Adipocyte (in vitro differentiated cells): ENCODE data around the gene UQCC2.
A peak's percentile ranks its signal among the peaks of the same experiment; 100 is the strongest.

Source experiments
- DNase-seq: peaks from one replicate; pipeline ENCODE4 v3.0.0-alpha.2; 2015; ENCODE audit warnings: low read depth
- H3K27me3 ChIP-seq: replicated peaks from 2 replicates; pipeline ENCODE4 v1.7.0; 2013; ENCODE audit warnings: mild to moderate bottlenecking, low read length, moderate library complexity; ENCODE audit not compliant: control insufficient read depth, insufficient read depth
- H3K36me3 ChIP-seq: 2 replicates; pipeline ENCODE4 v1.7.0; 2013; ENCODE audit warnings: low read length, mild to moderate bottlenecking, moderate library complexity; ENCODE audit not compliant: control insufficient read depth, insufficient read depth, severe bottlenecking
- H3K4me1 ChIP-seq: 2 replicates; pipeline ENCODE4 v1.7.0; 2013; ENCODE audit warnings: mild to moderate bottlenecking, low read length, moderate library complexity; ENCODE audit not compliant: control insufficient read depth, insufficient read depth
- H3K4me3 ChIP-seq: 2 replicates; pipeline ENCODE4 v1.7.0; 2013; ENCODE audit warnings: mild to moderate bottlenecking, low read length, moderate library complexity
- H3K9ac ChIP-seq: 2 replicates; pipeline ENCODE4 v1.7.0; 2013; ENCODE audit warnings: mild to moderate bottlenecking, low read length, moderate library complexity
- H3K9me3 ChIP-seq: 2 replicates; pipeline ENCODE4 v1.7.0; 2013; ENCODE audit warnings: mild to moderate bottlenecking, low read length, moderate library complexity; ENCODE audit not compliant: control insufficient read depth

The UQCC2 gene

DNA sequence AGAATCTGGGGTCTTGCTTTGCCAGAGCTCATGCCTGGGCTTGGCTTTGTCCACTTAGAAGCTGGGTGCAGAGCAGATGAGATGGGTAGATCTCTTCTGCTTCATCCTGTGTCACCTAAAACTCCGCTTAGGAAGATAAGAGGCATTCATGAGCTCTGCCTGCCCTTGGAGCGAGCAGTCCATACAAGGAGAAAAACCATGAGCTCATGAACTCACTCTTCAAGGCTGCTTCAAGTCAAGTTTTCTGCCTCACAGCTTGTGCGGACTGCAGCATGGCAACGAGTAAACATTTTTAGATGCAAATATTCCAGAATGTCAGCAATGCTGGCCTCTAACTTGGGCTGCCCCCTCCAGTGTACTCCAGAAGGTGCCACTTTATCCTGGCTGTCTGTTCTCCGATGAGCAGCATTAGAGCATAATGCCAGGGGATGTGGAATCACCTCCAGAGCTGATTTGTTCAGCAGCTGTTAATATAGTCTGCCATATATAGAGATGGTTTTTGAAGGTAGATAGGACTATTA lies 10.7 kb upstream of the UQCC2 start:
- no peak for DNase-seq
- peaks cover 57% of the 10 kb centered on the region for H3K27me3 ChIP-seq
- H3K4me1 ChIP-seq: peaks cover 7% of the 10 kb centered on the region
- no peaks in the 10 kb centered on the region for H3K9me3 ChIP-seq
- H3K36me3 ChIP-seq: no peaks in the 10 kb centered on the region
- H3K4me3 ChIP-seq: no peak overlapping the region
- H3K9ac ChIP-seq: no peak overlapping the region

DNA sequence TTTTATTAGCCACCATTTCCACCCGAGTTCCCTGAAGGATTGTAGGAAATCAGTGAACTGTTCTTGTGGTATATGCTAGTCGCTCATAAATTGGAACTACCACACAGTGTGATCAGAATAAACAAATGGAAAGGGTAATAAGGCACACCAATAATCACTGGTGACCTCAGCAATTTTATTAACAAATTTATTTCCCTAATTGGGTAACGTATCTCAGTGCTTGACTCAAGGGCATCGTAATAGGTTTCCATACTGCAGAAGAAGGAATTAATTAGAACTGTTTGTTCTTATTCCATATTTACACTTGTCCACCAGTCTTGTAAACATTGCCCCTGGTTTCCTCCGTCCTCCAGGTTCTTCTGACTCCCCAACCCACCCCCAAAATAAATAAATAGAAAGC lies 10.0 kb upstream of the UQCC2 start:
- Histone ChIP-seq H3K9me3 (no peaks in the 10 kb centered on the region), H3K4me1 (peaks cover 10% of the 10 kb centered on the region), H3K4me3 (no peak overlapping the region), H3K36me3 (no peaks in the 10 kb centered on the region), H3K9ac (no peak overlapping the region), H3K27me3 (peaks cover 51% of the 10 kb centered on the region)
- DNase-seq: no peak

DNA sequence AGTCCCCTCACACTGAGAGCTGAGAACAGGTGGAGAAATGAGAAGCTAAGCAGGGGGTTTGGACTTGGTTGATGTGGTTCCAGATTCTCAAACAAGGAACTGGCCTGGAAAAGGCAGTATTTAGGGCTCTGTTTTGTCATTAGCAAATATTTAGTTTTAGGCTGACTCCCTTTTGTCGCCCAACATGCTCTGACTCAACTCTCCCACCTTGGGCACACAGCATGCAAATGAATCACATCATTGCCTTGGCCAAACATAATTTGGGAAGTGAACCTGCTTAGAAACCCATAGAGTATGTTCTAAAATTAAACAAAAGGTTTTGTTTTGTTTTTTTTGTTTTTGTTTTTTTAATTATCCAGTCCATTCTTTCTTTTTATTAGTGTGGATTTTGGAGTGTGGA lies 9.5 kb upstream of the UQCC2 start:
- no peak overlapping the region for H3K4me3 ChIP-seq
- H3K36me3 ChIP-seq: no peaks in the 10 kb centered on the region
- no peaks in the 10 kb centered on the region for H3K9me3 ChIP-seq
- no peak for DNase-seq
- H3K9ac ChIP-seq: no peak overlapping the region
- H3K27me3 ChIP-seq: peaks cover 46% of the 10 kb centered on the region
- peaks cover 10% of the 10 kb centered on the region for H3K4me1 ChIP-seq

DNA sequence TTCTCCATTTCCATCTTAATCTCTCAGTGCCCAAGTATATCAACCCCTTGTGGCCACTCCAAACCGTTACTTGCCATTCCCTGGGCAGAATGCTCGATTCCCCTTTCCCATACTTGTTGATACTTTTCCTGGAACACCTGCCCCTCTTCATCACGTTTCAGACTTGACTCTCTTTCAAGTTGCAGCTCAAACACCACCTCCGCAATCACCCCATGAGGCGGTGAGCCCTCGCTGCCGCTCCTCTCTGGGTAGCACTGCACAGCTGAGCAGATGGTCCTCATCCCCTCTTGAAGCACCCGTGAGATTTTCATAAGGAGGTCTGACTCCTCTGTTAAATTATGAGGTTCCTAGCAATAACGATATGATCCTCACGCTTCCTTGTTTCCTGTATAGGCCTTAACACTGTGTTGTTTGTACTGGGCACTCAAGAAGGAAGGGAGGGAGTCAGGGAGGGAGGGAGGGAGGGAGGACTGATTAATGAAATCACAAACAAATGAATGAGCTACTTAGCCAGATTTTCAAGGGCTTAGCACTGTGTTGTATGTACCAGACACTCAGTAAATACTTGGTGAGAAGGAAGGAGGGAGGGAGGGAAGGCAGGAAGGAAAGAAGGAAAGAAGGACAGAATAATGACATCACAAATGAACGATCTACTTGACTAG lies 8.0 kb upstream of the UQCC2 start:
- Histone ChIP-seq H3K9me3 (no peaks in the 10 kb centered on the region), H3K9ac (no peak overlapping the region), H3K4me1 (peaks cover 10% of the 10 kb centered on the region), H3K4me3 (no peak overlapping the region), H3K27me3 (peaks cover 33% of the 10 kb centered on the region), H3K36me3 (no peaks in the 10 kb centered on the region)
- no peak for DNase-seq

DNA sequence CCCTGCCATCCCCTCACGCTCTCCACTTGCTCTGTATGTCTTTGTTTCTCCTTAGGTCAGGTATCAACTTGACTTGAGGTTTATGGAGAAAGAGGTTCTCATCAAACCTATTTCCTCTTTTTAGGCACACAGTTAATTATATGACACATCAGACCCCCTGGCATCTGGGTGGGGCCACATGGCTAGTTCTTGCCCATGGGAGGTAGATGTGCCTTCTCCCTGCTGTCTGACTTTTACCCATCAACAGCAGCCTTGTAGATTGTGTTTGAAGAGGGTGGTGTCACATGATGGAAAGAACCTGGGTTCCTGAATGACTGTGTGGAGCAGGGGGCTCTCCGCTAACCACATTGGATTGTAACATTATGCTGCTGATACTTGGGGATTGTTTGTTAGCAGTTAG lies 7.2 kb upstream of the UQCC2 start:
- DNase-seq: no peak
- no peaks in the 10 kb centered on the region for H3K9me3 ChIP-seq
- no peak overlapping the region for H3K4me3 ChIP-seq

DNA sequence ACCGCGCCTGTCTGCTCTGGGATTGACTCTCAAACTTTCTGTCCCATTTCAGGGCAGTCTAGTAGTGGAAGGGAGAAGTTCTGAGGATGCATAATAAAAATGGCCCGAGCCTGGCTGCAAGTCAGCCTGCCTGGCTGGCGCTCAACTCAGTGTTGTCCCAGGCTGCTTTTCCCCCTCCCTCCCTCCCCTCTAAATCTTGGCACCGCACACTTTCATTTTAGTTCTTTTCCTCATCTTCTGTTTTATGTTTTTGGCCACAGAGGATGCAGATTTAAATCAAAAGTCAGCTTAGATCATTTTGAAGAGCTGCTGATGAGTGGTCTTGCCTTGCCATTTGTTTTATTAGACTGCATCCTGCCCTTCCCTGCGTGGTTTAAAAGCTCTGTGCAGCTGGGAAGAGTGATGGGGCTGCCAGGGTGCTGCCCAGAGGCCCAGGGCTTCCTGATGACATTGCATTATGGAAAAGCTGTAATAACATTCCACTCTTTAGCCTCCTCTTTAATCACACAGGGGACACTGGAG lies 6.5 kb upstream of the UQCC2 start:
- Histone ChIP-seq H3K4me3 (no peak overlapping the region), H3K9me3 (no peaks in the 10 kb centered on the region), H3K4me1 (peaks cover 7% of the 10 kb centered on the region), H3K36me3 (no peaks in the 10 kb centered on the region), H3K9ac (peak overlapping the region; percentile 1), H3K27me3 (peaks cover 20% of the 10 kb centered on the region)
- DNase-seq: no peak

More for the DNA sequence above, 7.2 kb upstream of the UQCC2 start:
- Histone ChIP-seq H3K4me1 (peaks cover 10% of the 10 kb centered on the region), H3K27me3 (peaks cover 25% of the 10 kb centered on the region), H3K36me3 (no peaks in the 10 kb centered on the region), H3K9ac (no peak overlapping the region)

DNA sequence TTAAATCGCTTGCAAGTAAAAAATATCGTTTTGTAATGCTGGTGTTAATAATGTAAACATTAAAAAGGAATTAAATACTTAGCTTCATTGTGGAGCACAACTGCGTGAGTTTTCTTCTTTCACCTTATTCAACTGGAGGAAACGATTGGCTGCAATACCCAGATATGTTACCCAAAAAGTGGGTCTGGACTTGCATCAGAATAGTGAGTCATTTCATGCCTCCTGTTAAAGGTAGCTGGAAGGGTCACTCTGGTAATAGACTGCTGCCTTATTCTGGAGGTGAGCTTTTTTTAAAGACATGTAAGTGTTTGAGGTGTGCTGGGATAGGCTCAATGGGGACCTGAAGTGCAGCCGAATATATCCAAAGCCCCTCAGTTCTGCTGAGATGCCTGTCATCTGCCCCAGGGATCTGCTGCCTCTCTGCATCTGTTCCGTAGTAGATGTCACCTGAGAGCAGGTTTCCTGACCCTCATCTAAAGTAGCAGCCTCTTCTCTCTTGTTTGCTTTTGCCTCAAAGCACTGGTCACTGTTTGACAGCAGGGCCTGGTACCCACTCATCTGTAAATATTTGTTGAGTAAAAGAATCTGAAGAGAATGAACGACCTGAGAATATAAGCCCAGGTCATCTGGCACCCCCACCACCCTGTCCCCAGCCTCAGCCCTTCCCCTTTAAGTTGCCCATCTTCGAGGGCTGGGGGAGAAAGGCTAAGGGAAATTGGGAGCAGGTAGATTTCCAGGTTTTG lies 5.6 kb upstream of the UQCC2 start:
- peaks cover 8% of the 10 kb centered on the region for H3K4me1 ChIP-seq
- H3K36me3 ChIP-seq: no peaks in the 10 kb centered on the region

DNA sequence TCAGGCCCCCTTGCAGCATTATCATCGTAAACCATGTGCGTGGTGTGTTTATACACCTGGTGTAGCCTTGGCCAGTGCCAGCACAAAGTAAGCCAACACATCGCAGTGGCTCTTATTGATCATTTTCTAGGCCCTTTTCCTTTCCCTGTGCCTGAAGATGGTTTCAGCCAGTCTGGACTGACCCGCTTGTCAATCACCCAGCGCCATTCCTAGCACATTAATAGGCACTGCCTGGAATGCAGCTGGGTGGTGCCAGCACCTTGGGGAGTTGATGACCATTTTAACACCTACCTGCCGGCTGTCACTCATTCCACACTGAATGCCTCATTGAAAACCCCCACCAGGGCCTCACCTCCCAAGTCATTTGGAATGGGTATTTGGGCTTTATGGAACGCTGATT lies 4.9 kb upstream of the UQCC2 start:
- DNase-seq: no peak
- H3K9me3 ChIP-seq: no peaks in the 10 kb centered on the region
- peaks cover 11% of the 10 kb centered on the region for H3K4me1 ChIP-seq
- H3K9ac ChIP-seq: no peak overlapping the region
- no peaks in the 10 kb centered on the region for H3K36me3 ChIP-seq
- no peak overlapping the region for H3K4me3 ChIP-seq
- peaks cover 6% of the 10 kb centered on the region for H3K27me3 ChIP-seq

More for the DNA sequence above, 5.6 kb upstream of the UQCC2 start:
- Histone ChIP-seq H3K9me3 (no peaks in the 10 kb centered on the region), H3K9ac (peak overlapping the region; percentile 41), H3K4me3 (no peak overlapping the region), H3K27me3 (peaks cover 12% of the 10 kb centered on the region)
- no peak for DNase-seq

DNA sequence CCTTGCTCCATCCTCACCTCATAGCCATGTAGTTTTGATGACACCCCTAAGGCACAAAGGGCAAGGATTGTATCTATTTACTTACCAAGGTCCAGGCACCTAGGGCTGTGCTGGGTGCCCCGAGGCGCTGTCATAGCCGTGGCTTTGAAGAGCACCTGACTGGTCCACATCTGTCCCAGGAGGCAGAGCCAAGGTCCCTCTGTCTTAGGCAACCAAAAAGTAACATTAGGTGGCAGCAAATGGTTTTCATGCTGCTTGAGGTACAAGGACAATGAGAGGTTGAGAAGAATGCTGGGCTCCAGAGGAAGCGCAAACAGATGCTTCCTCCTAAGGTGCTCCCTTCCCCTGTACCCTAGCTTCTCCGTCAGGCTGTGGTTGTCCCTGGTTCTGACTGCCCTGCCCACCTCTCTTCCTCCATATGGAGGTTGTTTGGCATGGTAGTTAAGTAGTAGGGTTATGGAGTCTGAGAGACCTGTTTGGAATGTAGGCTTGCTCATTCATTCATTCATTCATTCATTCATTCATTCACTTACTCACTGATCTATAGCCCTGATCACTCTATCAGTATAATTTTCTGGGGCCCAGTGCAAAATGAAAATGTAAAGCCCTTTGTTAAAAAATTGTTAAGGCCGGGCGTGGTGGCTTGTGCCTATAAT lies 3.0 kb upstream of the UQCC2 start:
- H3K27me3 ChIP-seq: no peaks in the 10 kb centered on the region
- H3K4me3 ChIP-seq: no peak overlapping the region
- DNase-seq: no peak
- peaks cover 21% of the 10 kb centered on the region for H3K4me1 ChIP-seq
- no peak overlapping the region for H3K9ac ChIP-seq
- no peaks in the 10 kb centered on the region for H3K9me3 ChIP-seq
- no peaks in the 10 kb centered on the region for H3K36me3 ChIP-seq

DNA sequence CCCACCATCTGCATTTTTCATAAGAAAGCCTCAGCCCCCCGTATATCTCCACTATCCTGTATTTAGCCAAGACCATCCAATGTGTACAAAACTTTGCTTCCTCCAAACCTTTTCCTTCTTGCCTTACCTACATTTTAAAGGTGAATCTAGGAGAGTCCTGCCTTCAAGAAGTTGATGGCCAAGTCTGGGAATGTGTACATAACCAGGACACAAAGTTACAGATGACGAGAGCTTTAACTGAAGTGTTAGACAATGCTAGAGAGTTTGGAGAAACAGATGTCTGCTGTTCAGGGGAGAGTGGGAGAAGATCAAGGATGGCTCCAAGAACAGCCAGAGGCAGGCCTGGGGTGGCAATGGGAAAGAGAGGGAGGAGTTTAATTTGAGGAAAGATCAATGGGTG lies 2.3 kb upstream of the UQCC2 start:
- Histone ChIP-seq H3K9ac (no peak overlapping the region), H3K4me1 (peaks cover 21% of the 10 kb centered on the region), H3K27me3 (no peaks in the 10 kb centered on the region), H3K4me3 (no peak overlapping the region), H3K36me3 (peaks cover 3% of the 10 kb centered on the region), H3K9me3 (no peaks in the 10 kb centered on the region)
- DNase-seq: no peak

DNA sequence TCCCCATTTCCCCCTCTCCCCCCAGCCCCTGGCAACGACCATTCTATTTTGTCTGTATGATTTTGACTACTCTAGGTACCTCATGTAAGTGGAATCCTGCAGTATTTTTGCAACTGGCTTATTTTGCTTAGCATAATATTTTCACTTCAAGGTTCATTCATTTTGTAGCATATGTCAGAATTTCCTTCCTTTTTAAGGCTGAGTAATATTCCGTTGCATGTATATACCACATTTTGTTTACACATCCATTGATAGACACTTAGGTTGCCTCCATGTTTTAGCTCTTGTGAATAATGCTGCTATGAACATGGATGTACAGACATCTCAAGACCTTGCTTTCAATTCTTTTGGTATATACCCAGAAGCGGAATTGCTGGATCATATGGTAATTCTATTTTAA lies 1.4 kb upstream of the UQCC2 start:
- Histone ChIP-seq H3K4me3 (no peak overlapping the region), H3K9me3 (no peaks in the 10 kb centered on the region), H3K36me3 (peaks cover 5% of the 10 kb centered on the region), H3K4me1 (peaks cover 21% of the 10 kb centered on the region), H3K9ac (no peak overlapping the region), H3K27me3 (no peaks in the 10 kb centered on the region)
- no peak for DNase-seq
